D721Med (cell line): ENCODE data around the gene NRG3.

ENCODE experiments used
- DNase-seq: peaks from one replicate; pipeline ENCODE4 v3.0.0; 2011; ENCODE audit warnings: low spot score; ENCODE audit not compliant: insufficient read length
- FAIRE-seq: peaks from 2 replicates; lab custom pipeline; 2011; peaks lifted over from hg19 to GRCh38; lab: Jason Lieb, UNC
- TF ChIP-seq, protein P1 (sequence below): IDR thresholded peaks from 2 replicates; pipeline ENCODE4 v1.5.1; 2012; ENCODE audit warnings: mild to moderate bottlenecking, control low read depth; ENCODE audit not compliant: insufficient read depth; ENCODE audit errors: missing control alignments

Gene NRG3

DNA sequence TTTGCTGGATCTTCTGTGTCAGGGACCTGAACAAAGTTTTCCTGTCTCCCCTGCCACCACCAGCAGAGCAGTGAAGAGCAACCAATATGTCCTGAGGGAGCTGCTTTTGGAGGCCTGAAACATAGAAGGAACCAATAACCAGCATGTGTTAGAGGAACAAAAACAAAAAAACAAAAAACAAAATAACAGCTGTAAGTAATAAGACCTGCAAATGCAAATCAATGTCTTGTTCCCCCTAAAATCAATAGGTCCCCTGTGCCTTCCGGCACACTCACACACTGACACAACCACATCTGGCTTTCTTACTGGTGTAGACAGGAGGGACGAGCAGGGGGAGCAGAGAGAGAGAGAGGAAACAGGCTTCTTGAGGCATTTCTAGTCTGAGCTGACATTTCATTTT is 94.1 kb downstream of the NRG3 start:
- FAIRE-seq (no peak), DNase-seq (no peak)
- TF ChIP-seq, protein P1, sequence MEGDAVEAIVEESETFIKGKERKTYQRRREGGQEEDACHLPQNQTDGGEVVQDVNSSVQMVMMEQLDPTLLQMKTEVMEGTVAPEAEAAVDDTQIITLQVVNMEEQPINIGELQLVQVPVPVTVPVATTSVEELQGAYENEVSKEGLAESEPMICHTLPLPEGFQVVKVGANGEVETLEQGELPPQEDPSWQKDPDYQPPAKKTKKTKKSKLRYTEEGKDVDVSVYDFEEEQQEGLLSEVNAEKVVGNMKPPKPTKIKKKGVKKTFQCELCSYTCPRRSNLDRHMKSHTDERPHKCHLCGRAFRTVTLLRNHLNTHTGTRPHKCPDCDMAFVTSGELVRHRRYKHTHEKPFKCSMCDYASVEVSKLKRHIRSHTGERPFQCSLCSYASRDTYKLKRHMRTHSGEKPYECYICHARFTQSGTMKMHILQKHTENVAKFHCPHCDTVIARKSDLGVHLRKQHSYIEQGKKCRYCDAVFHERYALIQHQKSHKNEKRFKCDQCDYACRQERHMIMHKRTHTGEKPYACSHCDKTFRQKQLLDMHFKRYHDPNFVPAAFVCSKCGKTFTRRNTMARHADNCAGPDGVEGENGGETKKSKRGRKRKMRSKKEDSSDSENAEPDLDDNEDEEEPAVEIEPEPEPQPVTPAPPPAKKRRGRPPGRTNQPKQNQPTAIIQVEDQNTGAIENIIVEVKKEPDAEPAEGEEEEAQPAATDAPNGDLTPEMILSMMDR: no peak

DNA sequence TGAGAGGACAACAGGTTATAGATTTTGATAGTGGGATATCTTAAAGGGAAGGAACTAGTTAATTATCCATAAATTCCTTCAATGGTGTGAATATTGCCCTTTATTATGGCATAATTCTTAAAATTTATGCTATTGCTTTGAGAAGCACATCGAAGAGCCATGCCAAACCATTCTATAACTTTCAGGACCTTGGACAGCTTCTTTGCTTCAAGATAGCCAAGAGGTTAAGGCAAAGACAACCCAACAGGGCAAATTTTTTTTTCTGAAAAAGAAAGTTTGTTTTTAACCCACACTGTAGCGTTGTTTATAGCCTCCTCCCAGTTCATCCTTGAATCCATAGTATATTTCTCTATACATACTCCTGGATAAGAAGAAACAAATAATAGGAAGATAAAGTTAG is 103.2 kb downstream of the NRG3 start:
- TF ChIP-seq, protein P1: no peak
- FAIRE-seq (no peak), DNase-seq (no peak)

DNA sequence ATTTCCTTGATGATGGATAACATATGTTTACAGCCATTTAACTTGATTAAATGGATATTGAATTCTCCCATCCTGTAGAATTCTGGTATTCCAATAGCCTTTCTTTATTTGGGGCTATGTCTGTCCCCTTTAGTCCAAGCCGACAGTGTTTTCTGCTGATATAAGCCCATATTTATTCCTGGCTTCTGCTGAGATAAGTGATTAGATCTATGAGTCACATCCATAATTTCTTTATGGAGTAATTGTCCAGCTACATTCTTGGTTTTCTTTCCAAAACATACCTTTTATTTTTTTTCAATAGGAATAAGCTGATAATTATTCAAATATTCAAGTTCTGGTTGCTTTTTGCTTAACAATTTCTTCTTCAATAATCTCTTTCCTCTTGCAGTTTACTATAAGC is 106.7 kb downstream of the NRG3 start:
- DNase-seq (no peak), FAIRE-seq (no peak)
- TF ChIP-seq, protein P1: no peak

DNA sequence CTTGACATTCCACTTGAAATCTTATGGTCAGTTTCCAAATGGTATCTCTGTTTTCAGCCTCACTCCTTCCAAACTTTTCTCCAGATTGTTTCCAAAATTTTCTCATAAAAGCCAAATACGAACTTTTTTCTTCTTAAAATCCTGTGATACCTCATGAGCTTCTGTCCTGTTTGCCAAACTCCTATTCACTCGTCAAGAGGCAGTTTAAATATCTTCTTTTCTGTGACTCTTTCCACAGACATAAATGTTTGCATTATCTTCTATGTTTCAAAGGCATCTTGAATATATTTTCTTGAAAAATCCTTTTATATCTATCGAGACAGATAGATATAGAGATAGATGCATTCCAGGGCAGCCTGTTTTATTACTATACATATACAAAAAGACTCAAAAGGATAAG is 109.4 kb downstream of the NRG3 start:
- TF ChIP-seq, protein P1: no peak
- no peak for DNase-seq
- no peak for FAIRE-seq

DNA sequence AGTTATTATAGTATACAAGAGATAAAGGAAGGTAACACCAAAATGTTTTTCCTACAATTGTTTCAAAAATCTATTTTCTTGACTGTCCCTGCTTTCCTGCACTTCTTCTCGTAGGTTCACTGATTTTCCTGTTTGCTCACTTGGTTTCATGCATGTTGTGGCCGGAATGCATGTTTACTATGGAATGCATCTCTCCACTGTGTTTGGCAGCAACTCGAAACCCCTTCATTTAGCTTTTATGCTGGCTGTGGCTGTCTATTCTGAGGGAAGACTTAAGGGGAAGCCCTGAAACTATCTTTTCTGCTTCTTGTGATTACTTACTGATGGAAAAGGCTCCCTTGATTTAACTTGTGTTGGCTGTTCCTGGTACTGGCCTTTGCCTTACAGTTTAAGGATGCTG is 120.3 kb downstream of the NRG3 start:
- FAIRE-seq: no peak
- TF ChIP-seq, protein P1: no peak
- no peak for DNase-seq

DNA sequence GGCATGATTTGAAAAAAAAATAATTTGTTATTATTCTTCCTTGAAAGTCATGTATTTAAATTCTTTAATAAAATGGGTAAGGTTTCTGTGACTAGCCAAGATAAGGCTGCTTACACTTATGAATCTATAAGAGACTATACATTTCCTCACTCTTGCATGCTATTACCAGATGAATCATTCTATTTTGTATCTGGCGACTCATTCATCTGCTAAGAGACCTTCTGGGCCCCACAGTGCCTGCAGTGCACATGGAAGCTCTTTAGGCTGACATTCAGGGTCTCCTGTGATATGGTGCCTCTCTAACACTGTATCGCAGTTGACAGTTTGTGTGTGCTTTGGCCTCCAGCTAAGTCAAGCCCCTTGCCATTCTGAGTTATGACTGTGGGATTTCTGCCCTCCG is 121.9 kb downstream of the NRG3 start:
- FAIRE-seq (no peak), DNase-seq (no peak)
- TF ChIP-seq, protein P1: no peak

DNA sequence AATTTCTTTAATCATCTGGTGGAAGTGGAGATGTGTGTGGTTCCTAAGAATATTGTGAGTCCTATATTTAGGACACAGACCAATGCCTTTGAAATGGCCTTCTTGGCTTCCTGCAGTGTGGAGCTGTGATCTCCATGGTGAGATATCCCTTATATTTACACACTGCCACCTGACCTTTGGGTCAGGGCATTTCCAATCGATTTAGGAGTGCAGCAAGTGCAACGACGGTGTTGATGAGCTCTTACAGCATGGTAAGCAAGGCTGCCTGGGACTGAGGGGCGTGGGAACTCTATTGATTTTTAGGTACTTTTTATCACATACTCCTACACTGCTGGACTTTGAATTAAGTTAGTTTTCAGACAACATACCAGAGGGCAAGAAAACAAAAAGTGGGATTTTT is 146.0 kb downstream of the NRG3 start:
- no peak for FAIRE-seq
- TF ChIP-seq, protein P1: no peak

More for the DNA sequence above, 146.0 kb downstream of the NRG3 start:
- no peak for DNase-seq
